Keratinocyte (primary cell): ENCODE results near the gene CHPF.

Experiments used
- EZH2 ChIP-seq: IDR thresholded peaks from one replicate; pipeline ENCODE4 v1.6.1; 2012; ENCODE audit warnings: inconsistent platforms, mild to moderate bottlenecking, low read length, moderate library complexity
- TF ChIP-seq, protein P1 (sequence below), 3 experiments: IDR thresholded peaks in 1 of 3; conservative IDR thresholded peaks in 1 of 3; optimal IDR thresholded peaks in 1 of 3; 2 replicates in 2 of 3; 3 replicates in 1 of 3; pipeline versions ENCODE3 to v1.5.1; 2011; ENCODE audit warnings: low read length in 3 of 3, mild to moderate bottlenecking in 3 of 3, moderate library complexity in 2 of 3, control low read depth in 1 of 3, inconsistent platforms in 1 of 3; ENCODE audit not compliant: insufficient read depth in 2 of 3; ENCODE audit errors: extremely low read depth in 1 of 3

GRCh38 chr2:219527472-219527871, 16.1 kb downstream of the CHPF start:
- TF ChIP-seq, protein P1, sequence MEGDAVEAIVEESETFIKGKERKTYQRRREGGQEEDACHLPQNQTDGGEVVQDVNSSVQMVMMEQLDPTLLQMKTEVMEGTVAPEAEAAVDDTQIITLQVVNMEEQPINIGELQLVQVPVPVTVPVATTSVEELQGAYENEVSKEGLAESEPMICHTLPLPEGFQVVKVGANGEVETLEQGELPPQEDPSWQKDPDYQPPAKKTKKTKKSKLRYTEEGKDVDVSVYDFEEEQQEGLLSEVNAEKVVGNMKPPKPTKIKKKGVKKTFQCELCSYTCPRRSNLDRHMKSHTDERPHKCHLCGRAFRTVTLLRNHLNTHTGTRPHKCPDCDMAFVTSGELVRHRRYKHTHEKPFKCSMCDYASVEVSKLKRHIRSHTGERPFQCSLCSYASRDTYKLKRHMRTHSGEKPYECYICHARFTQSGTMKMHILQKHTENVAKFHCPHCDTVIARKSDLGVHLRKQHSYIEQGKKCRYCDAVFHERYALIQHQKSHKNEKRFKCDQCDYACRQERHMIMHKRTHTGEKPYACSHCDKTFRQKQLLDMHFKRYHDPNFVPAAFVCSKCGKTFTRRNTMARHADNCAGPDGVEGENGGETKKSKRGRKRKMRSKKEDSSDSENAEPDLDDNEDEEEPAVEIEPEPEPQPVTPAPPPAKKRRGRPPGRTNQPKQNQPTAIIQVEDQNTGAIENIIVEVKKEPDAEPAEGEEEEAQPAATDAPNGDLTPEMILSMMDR (optimal IDR thresholded peaks at IDR 0.05 in 1 of 3, IDR thresholded peaks at IDR 0.05 in 1 of 3, conservative IDR thresholded peaks at IDR 0.05 in 1 of 3; ENCODE audit: extremely low read depth in 1 of 3, insufficient read depth in 2 of 3, low read length in 3 of 3) = no peak
- no peak for TF ChIP-seq EZH2
